Skeletal muscle cell (primary cell): ENCODE measurements around the gene RPS6KA5.

ENCODE experiments used
- DNase-seq: peaks from one replicate; pipeline ENCODE4 v3.0.0-alpha.2; 2010; ENCODE audit warnings: low read depth
- H3K4me3 ChIP-seq: 2 replicates; pipeline ENCODE4 v1.5.1; 2011; ENCODE audit warnings: low read depth, mild to moderate bottlenecking, control low read depth, low read length, moderate library complexity

RPS6KA5 gene

GRCh38 chr14:91070572-91070971 lies 10.1 kb upstream of the RPS6KA5 start:
- no peak for DNase-seq
- no peak overlapping the region for H3K4me3 ChIP-seq

- H3K4me3 ChIP-seq = no peak overlapping the region
- DNase-seq = no peak
Observed at GRCh38 chr14:91068642-91069041, 8.2 kb upstream of the RPS6KA5 start.

- H3K4me3 ChIP-seq = no peak overlapping the region
- no peak for DNase-seq
Observed at GRCh38 chr14:91067186-91067585, 6.7 kb upstream of the RPS6KA5 start.

GRCh38 chr14:91065266-91065665 lies 4.8 kb upstream of the RPS6KA5 start:
- H3K4me3 ChIP-seq = no peak overlapping the region
- DNase-seq = no peak

- DNase-seq = no peak
- no peak overlapping the region for H3K4me3 ChIP-seq
Observed at GRCh38 chr14:91063119-91063518, 2.7 kb upstream of the RPS6KA5 start.

- no peak overlapping the region for H3K4me3 ChIP-seq
- DNase-seq = no peak
Observed at GRCh38 chr14:91062600-91062999, 2.2 kb upstream of the RPS6KA5 start.

- no peak for DNase-seq
- peak overlapping the region; percentile 52 for H3K4me3 ChIP-seq
Observed at GRCh38 chr14:91061056-91061887, 831 bp upstream of the RPS6KA5 start.

GRCh38 chr14:91059576-91060350 lies 678 bp downstream of the RPS6KA5 start:
- DNase-seq = no peak

GRCh38 chr14:91058042-91058581 lies 2.3 kb downstream of the RPS6KA5 start:
- DNase-seq = no peak
- H3K4me3 ChIP-seq = no peak overlapping the region

More at GRCh38 chr14:91059576-91060350, 678 bp downstream of the RPS6KA5 start:
- peak overlapping the region; percentile 87 for H3K4me3 ChIP-seq

- no peak for DNase-seq
- no peak overlapping the region for H3K4me3 ChIP-seq
Observed at GRCh38 chr14:91056361-91056760, 4.1 kb downstream of the RPS6KA5 start.

GRCh38 chr14:91055016-91055415 lies 5.4 kb downstream of the RPS6KA5 start:
- H3K4me3 ChIP-seq = no peak overlapping the region
- DNase-seq = no peak

- DNase-seq = no peak
- H3K4me3 ChIP-seq = no peak overlapping the region
Observed at GRCh38 chr14:91048676-91049075, 11.8 kb downstream of the RPS6KA5 start.

GRCh38 chr14:91048265-91048664 lies 12.2 kb downstream of the RPS6KA5 start:
- DNase-seq = no peak
- no peak overlapping the region for H3K4me3 ChIP-seq

GRCh38 chr14:91047174-91047753 lies 13.2 kb downstream of the RPS6KA5 start:
- H3K4me3 ChIP-seq = no peak overlapping the region
- no peak for DNase-seq

GRCh38 chr14:91046488-91047072 lies 13.9 kb downstream of the RPS6KA5 start:
- H3K4me3 ChIP-seq = no peak overlapping the region
- no peak for DNase-seq

GRCh38 chr14:91041450-91041849 lies 19.0 kb downstream of the RPS6KA5 start:
- no peak for DNase-seq
- no peak overlapping the region for H3K4me3 ChIP-seq

- no peak for DNase-seq
- H3K4me3 ChIP-seq = no peak overlapping the region
Observed at GRCh38 chr14:91040545-91040944, 19.9 kb downstream of the RPS6KA5 start.

GRCh38 chr14:91038439-91038838 lies 22.0 kb downstream of the RPS6KA5 start:
- H3K4me3 ChIP-seq = no peak overlapping the region
- peak; percentile 24 for DNase-seq

- DNase-seq = no peak
- no peak overlapping the region for H3K4me3 ChIP-seq
Observed at GRCh38 chr14:91036741-91037469, 23.5 kb downstream of the RPS6KA5 start.
